GM23338 (cell line): Measurements from ENCODE around the gene NPEPL1. TPM values are rescaled to one million over a fixed set of nuclear protein-coding genes. Genes with fewer than 3 reads are reported as not detected.
A peak's percentile ranks its signal among the peaks of the same experiment; 100 is the strongest.

Experiments used
- ATAC-seq: fragments of 200-7000 bp; cut with Tn5 transposase; 3 replicates; pipeline ENCODE4 v1.9.1; 2020
- DNase-seq: peaks from one replicate; pipeline ENCODE4 v3.0.0-alpha.2; 2015; ENCODE audit warnings: low spot score
- H2AFZ ChIP-seq: fragments of 200-600 bp; sonication (generic); 2 replicates; pipeline ENCODE4 v1.8.0; 2016; ENCODE audit warnings: antibody characterized with exemption, mild to moderate bottlenecking, moderate library complexity
- H3F3A ChIP-seq: fragments of 200-600 bp; sonication (generic); replicated peaks from 2 replicates; pipeline ENCODE4 v1.8.0; 2017; ENCODE audit warnings: antibody characterized with exemption, mixed run types, low read depth
- H3K27ac ChIP-seq: fragments of 200-600 bp; sonication (generic); 2 replicates; pipeline ENCODE4 v1.6.1; 2016; ENCODE audit warnings: low read depth
- H3K27me3 ChIP-seq: fragments of 200-600 bp; sonication (generic); 2 replicates; pipeline ENCODE4 v1.8.0; 2016; ENCODE audit warnings: mild to moderate bottlenecking, mixed run types, moderate library complexity; ENCODE audit not compliant: insufficient read depth
- H3K36me3 ChIP-seq: fragments of 200-600 bp; sonication (generic); 2 replicates; pipeline ENCODE4 v1.8.0; 2016; ENCODE audit warnings: mild to moderate bottlenecking; ENCODE audit not compliant: insufficient read depth
- H3K4me1 ChIP-seq: fragments of 200-600 bp; sonication (generic); 2 replicates; pipeline ENCODE4 v1.8.0; 2016; ENCODE audit warnings: mild to moderate bottlenecking, moderate library complexity; ENCODE audit not compliant: insufficient read depth
- H3K4me2 ChIP-seq: fragments of 200-600 bp; sonication (generic); 2 replicates; pipeline ENCODE4 v1.7.1; 2017; ENCODE audit warnings: mixed run types
- H3K4me3 ChIP-seq: fragments of 200-600 bp; sonication (generic); 2 replicates; pipeline ENCODE4 v1.6.1; 2016; ENCODE audit warnings: mixed run types
- H3K79me2 ChIP-seq: fragments of 200-600 bp; sonication (generic); replicated peaks from 2 replicates; pipeline ENCODE4 v1.8.0; 2017; ENCODE audit warnings: mild to moderate bottlenecking; ENCODE audit not compliant: insufficient read depth
- H3K9me2 ChIP-seq: fragments of 200-600 bp; sonication (generic); 2 replicates; pipeline ENCODE4 v1.8.0; 2017; ENCODE audit not compliant: insufficient read depth
- H4K20me1 ChIP-seq: fragments of 200-600 bp; sonication (generic); replicated peaks from 2 replicates; pipeline ENCODE4 v1.8.0; 2017; ENCODE audit warnings: mild to moderate bottlenecking; ENCODE audit not compliant: insufficient read depth
- H3K27ac Mint-ChIP-seq: 2 replicates; pipeline ENCODE4 v1.8.0; 2020; ENCODE audit warnings: inconsistent platforms, mild to moderate bottlenecking, moderate library complexity, mixed read lengths
- H3K27me3 Mint-ChIP-seq: 3 replicates; pipeline ENCODE4 v1.8.0; 2022; ENCODE audit warnings: low read depth, mild to moderate bottlenecking, moderate library complexity, mixed read lengths, inconsistent platforms; ENCODE audit not compliant: insufficient read depth, poor library complexity
- H3K36me3 Mint-ChIP-seq: 3 replicates; pipeline ENCODE4 v1.8.0; 2021; ENCODE audit warnings: low read depth, mild to moderate bottlenecking, inconsistent platforms, moderate library complexity, mixed read lengths
- H3K4me1 Mint-ChIP-seq: 3 replicates; pipeline ENCODE4 v1.8.0; 2020; ENCODE audit warnings: mild to moderate bottlenecking, inconsistent platforms, mixed read lengths
- H3K4me3 Mint-ChIP-seq: 3 replicates; pipeline ENCODE4 v1.8.0; 2021; ENCODE audit warnings: moderate library complexity, mild to moderate bottlenecking, inconsistent platforms, mixed read lengths
- H3K9me3 Mint-ChIP-seq: 3 replicates; pipeline ENCODE4 v1.8.0; 2020; ENCODE audit warnings: moderate library complexity, mild to moderate bottlenecking, inconsistent platforms, mixed read lengths
- CREB1 ChIP-seq: fragments of 250-450 bp; sonication (Bioruptor Pico); IDR thresholded peaks from 2 replicates; pipeline ENCODE4 v1.5.0; 2020; ENCODE audit warnings: low read depth, mild to moderate bottlenecking, moderate library complexity
- EZH2 ChIP-seq: fragments of 200-600 bp; sonication (generic); IDR thresholded peaks from one replicate; pipeline ENCODE4 v1.8.0; 2017; ENCODE audit warnings: antibody characterized with exemption, mild to moderate bottlenecking, low read depth; ENCODE audit not compliant: unreplicated experiment
- EZH2phosphoT487 ChIP-seq: fragments of 200-600 bp; sonication (generic); IDR thresholded peaks from one replicate; pipeline ENCODE4 v1.8.1; 2018; ENCODE audit warnings: antibody characterized with exemption; ENCODE audit not compliant: unreplicated experiment
- JUNB ChIP-seq: IDR thresholded peaks from one replicate; pipeline ENCODE4 v1.6.1; 2016; ENCODE audit warnings: antibody characterized with exemption; ENCODE audit not compliant: unreplicated experiment
- NANOG ChIP-seq: IDR thresholded peaks from 2 replicates; pipeline ENCODE4 v1.6.1; 2016; ENCODE audit warnings: antibody characterized with exemption, borderline replicate concordance
- POLR2AphosphoS5 ChIP-seq: IDR thresholded peaks from 2 replicates; pipeline ENCODE4 v1.6.1; 2016; ENCODE audit warnings: antibody characterized with exemption, low read depth
- STAT1 ChIP-seq: IDR thresholded peaks from one replicate; pipeline ENCODE4 v1.6.1; 2016; ENCODE audit warnings: antibody characterized with exemption; ENCODE audit not compliant: unreplicated experiment
- ZNF114 ChIP-seq: fragments of 250-450 bp; sonication (Bioruptor Pico); IDR thresholded peaks from 2 replicates; pipeline ENCODE4 v1.5.0; 2020; ENCODE audit warnings: mild to moderate bottlenecking, moderate library complexity
- ZNF331 ChIP-seq: fragments of 250-450 bp; sonication (Bioruptor Pico); IDR thresholded peaks from 2 replicates; pipeline ENCODE4 v1.5.0; 2020; ENCODE audit warnings: low read depth, mild to moderate bottlenecking, moderate library complexity
- polyA plus RNA-seq: library from polyadenylated mRNA; unstranded; fragments of >200 nt; fragmentation: Nextera tagmentation; extraction: Ambion mirVana; gene quantifications from 2 replicates; pipeline ENCODE4 v1.2.1, GENCODE V29; 2016
- total RNA-seq: library from RNA; depleted of rRNA; stranded (reverse); fragments of >200 nt; shearing (Covaris generic); gene quantifications from 2 replicates; pipeline ENCODE4 v1.2.3, GENCODE V29; 2014
- TF ChIP-seq, protein P1 (sequence below): IDR thresholded peaks from 2 replicates; pipeline ENCODE4 v1.6.1; 2016; ENCODE audit warnings: antibody characterized with exemption
- TF ChIP-seq, protein P2 (sequence below): fragments of 250-450 bp; sonication (Bioruptor Pico); IDR thresholded peaks from 2 replicates; pipeline ENCODE4 v1.5.0; 2020; ENCODE audit warnings: mild to moderate bottlenecking, moderate library complexity
- TF ChIP-seq, protein P3 (sequence below), 2 experiments: fragments of 200-600 bp in 1 of 2; sonication (generic) in 1 of 2; conservative IDR thresholded peaks; 2 replicates each; pipeline versions ENCODE4 v1.5.1 to v1.6.1; 2016 to 2017; ENCODE audit warnings: antibody characterized with exemption in 2 of 2, low read depth in 2 of 2, mild to moderate bottlenecking in 2 of 2, moderate library complexity in 1 of 2
- TF ChIP-seq, protein P4 (sequence below): IDR thresholded peaks from one replicate; pipeline ENCODE4 v1.6.1; 2018; ENCODE audit warnings: antibody characterized with exemption; ENCODE audit not compliant: unreplicated experiment

The NPEPL1 gene
- total and polyA plus RNA-seq, 2 experiments from 2014 or later: 23.5 to 30.0 TPM

DNA sequence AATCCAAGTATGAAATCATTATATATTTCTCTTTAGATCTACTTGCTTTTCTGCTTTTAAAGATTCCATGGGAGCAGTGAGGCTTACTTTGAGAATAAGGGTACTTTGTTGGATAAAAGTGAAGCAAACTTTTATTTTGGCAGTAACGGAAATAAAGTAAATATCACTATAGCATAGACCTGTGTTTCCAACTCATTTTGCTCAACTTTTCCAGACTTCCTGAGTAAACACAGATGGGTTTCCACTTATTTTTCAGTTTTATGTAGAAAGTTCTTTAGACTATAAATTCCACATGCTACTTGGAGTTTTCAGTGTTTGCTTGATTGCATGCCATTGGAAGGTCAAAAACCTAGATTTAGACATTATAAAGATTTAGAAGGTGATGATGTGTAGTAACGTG, 35.3 kb upstream of the NPEPL1 start:
- H3F3A ChIP-seq: no peaks in the 10 kb centered on the region
- no peaks in the 10 kb centered on the region for H4K20me1 ChIP-seq
- Mint-ChIP-seq H3K4me3 (peak overlapping the region; percentile 50; the same call in 1 of the 3 replicates), H3K9me3 (no peaks in the 10 kb centered on the region), H3K27me3 (peaks cover 2% of the 10 kb centered on the region), H3K36me3 (peaks cover 15% of the 10 kb centered on the region; the same call in 2 of the 3 replicates), H3K4me1 (peaks cover 79% of the 10 kb centered on the region), H3K27ac (peak overlapping the region; percentile 82)
- no peak for TF ChIP-seq ZNF331 (CRISPR knock-in tag)
- TF ChIP-seq, protein P1, sequence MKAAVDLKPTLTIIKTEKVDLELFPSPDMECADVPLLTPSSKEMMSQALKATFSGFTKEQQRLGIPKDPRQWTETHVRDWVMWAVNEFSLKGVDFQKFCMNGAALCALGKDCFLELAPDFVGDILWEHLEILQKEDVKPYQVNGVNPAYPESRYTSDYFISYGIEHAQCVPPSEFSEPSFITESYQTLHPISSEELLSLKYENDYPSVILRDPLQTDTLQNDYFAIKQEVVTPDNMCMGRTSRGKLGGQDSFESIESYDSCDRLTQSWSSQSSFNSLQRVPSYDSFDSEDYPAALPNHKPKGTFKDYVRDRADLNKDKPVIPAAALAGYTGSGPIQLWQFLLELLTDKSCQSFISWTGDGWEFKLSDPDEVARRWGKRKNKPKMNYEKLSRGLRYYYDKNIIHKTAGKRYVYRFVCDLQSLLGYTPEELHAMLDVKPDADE: no peak
- no peak for TF ChIP-seq EZH2phosphoT487
- TF ChIP-seq, protein P2, sequence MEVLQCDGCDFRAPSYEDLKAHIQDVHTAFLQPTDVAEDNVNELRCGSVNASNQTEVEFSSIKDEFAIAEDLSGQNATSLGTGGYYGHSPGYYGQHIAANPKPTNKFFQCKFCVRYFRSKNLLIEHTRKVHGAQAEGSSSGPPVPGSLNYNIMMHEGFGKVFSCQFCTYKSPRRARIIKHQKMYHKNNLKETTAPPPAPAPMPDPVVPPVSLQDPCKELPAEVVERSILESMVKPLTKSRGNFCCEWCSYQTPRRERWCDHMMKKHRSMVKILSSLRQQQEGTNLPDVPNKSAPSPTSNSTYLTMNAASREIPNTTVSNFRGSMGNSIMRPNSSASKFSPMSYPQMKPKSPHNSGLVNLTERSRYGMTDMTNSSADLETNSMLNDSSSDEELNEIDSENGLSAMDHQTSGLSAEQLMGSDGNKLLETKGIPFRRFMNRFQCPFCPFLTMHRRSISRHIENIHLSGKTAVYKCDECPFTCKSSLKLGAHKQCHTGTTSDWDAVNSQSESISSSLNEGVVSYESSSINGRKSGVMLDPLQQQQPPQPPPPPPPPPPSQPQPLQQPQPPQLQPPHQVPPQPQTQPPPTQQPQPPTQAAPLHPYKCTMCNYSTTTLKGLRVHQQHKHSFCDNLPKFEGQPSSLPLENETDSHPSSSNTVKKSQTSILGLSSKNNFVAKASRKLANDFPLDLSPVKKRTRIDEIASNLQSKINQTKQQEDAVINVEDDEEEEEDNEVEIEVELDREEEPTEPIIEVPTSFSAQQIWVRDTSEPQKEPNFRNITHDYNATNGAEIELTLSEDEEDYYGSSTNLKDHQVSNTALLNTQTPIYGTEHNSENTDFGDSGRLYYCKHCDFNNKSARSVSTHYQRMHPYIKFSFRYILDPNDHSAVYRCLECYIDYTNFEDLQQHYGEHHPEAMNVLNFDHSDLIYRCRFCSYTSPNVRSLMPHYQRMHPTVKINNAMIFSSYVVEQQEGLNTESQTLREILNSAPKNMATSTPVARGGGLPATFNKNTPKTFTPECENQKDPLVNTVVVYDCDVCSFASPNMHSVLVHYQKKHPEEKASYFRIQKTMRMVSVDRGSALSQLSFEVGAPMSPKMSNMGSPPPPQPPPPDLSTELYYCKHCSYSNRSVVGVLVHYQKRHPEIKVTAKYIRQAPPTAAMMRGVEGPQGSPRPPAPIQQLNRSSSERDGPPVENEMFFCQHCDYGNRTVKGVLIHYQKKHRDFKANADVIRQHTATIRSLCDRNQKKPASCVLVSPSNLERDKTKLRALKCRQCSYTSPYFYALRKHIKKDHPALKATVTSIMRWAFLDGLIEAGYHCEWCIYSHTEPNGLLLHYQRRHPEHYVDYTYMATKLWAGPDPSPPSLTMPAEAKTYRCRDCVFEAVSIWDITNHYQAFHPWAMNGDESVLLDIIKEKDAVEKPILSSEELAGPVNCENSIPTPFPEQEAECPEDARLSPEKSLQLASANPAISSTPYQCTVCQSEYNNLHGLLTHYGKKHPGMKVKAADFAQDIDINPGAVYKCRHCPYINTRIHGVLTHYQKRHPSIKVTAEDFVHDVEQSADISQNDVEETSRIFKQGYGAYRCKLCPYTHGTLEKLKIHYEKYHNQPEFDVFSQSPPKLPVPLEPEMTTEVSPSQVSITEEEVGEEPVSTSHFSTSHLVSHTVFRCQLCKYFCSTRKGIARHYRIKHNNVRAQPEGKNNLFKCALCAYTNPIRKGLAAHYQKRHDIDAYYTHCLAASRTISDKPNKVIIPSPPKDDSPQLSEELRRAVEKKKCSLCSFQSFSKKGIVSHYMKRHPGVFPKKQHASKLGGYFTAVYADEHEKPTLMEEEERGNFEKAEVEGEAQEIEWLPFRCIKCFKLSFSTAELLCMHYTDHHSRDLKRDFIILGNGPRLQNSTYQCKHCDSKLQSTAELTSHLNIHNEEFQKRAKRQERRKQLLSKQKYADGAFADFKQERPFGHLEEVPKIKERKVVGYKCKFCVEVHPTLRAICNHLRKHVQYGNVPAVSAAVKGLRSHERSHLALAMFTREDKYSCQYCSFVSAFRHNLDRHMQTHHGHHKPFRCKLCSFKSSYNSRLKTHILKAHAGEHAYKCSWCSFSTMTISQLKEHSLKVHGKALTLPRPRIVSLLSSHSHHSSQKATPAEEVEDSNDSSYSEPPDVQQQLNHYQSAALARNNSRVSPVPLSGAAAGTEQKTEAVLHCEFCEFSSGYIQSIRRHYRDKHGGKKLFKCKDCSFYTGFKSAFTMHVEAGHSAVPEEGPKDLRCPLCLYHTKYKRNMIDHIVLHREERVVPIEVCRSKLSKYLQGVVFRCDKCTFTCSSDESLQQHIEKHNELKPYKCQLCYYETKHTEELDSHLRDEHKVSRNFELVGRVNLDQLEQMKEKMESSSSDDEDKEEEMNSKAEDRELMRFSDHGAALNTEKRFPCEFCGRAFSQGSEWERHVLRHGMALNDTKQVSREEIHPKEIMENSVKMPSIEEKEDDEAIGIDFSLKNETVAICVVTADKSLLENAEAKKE (CRISPR knock-in tag): no peak
- TF ChIP-seq, protein P3, sequence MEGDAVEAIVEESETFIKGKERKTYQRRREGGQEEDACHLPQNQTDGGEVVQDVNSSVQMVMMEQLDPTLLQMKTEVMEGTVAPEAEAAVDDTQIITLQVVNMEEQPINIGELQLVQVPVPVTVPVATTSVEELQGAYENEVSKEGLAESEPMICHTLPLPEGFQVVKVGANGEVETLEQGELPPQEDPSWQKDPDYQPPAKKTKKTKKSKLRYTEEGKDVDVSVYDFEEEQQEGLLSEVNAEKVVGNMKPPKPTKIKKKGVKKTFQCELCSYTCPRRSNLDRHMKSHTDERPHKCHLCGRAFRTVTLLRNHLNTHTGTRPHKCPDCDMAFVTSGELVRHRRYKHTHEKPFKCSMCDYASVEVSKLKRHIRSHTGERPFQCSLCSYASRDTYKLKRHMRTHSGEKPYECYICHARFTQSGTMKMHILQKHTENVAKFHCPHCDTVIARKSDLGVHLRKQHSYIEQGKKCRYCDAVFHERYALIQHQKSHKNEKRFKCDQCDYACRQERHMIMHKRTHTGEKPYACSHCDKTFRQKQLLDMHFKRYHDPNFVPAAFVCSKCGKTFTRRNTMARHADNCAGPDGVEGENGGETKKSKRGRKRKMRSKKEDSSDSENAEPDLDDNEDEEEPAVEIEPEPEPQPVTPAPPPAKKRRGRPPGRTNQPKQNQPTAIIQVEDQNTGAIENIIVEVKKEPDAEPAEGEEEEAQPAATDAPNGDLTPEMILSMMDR (conservative IDR thresholded peaks at IDR 0.05; ENCODE audit: low read depth in 2 of 2): no peak
- TF ChIP-seq, protein P4, sequence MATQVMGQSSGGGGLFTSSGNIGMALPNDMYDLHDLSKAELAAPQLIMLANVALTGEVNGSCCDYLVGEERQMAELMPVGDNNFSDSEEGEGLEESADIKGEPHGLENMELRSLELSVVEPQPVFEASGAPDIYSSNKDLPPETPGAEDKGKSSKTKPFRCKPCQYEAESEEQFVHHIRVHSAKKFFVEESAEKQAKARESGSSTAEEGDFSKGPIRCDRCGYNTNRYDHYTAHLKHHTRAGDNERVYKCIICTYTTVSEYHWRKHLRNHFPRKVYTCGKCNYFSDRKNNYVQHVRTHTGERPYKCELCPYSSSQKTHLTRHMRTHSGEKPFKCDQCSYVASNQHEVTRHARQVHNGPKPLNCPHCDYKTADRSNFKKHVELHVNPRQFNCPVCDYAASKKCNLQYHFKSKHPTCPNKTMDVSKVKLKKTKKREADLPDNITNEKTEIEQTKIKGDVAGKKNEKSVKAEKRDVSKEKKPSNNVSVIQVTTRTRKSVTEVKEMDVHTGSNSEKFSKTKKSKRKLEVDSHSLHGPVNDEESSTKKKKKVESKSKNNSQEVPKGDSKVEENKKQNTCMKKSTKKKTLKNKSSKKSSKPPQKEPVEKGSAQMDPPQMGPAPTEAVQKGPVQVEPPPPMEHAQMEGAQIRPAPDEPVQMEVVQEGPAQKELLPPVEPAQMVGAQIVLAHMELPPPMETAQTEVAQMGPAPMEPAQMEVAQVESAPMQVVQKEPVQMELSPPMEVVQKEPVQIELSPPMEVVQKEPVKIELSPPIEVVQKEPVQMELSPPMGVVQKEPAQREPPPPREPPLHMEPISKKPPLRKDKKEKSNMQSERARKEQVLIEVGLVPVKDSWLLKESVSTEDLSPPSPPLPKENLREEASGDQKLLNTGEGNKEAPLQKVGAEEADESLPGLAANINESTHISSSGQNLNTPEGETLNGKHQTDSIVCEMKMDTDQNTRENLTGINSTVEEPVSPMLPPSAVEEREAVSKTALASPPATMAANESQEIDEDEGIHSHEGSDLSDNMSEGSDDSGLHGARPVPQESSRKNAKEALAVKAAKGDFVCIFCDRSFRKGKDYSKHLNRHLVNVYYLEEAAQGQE: no peak
- TF ChIP-seq EZH2: no peak
- no peak for TF ChIP-seq CREB1 (CRISPR knock-in tag)
- no peak for TF ChIP-seq ZNF114 (CRISPR knock-in tag)
- no peak for TF ChIP-seq STAT1
- no peak for TF ChIP-seq JUNB
- no peak for TF ChIP-seq POLR2AphosphoS5
- no peak for TF ChIP-seq NANOG
- H3K36me3 ChIP-seq: 0 out of 2 replicates have a peak, but pooled peaks cover 2% of the 10 kb centered on the region
- no peak for DNase-seq
- no peaks in the 10 kb centered on the region for H3K9me2 ChIP-seq
- peak overlapping the region; percentile 78 for H3K4me2 ChIP-seq
- H3K27me3 ChIP-seq: no peaks in the 10 kb centered on the region
- H3K79me2 ChIP-seq: peaks cover 96% of the 10 kb centered on the region
- peak overlapping the region; percentile 55; the same call in 1 of the 2 replicates for H3K4me3 ChIP-seq
- no peak for ATAC-seq
- peak overlapping the region; percentile 29; the same call in 1 of the 2 replicates for H3K27ac ChIP-seq
- H2AFZ ChIP-seq: no peak overlapping the region
- H3K4me1 ChIP-seq: peaks cover 93% of the 10 kb centered on the region
